ENCODE measurements around the gene SLC26A1.

The SLC26A1 gene

GRCh38 chr4:1028574-1029220 lies 35.5 kb upstream of the SLC26A1 start:
- in situ Hi-C loops (cut with MboI; ENCODE audit: low sequenced_read_pairs): no loop called here

GRCh38 chr4:1027915-1028238 lies 34.7 kb upstream of the SLC26A1 start:
- in situ Hi-C loops (cut with MboI; ENCODE audit: low sequenced_read_pairs): no loop called here

- in situ Hi-C loops (cut with MboI; ENCODE audit: low sequenced_read_pairs): no loop called here
These were observed 34.2 kb upstream of the SLC26A1 start for GRCh38 chr4:1027219-1027914.

- in situ Hi-C loops (cut with MboI; ENCODE audit: low sequenced_read_pairs): no loop called here
These were observed 32.9 kb upstream of the SLC26A1 start for GRCh38 chr4:1026115-1026514.

- in situ Hi-C loops (cut with MboI; ENCODE audit: low sequenced_read_pairs): no loop called here
These were observed 31.8 kb upstream of the SLC26A1 start for GRCh38 chr4:1024882-1025545.

GRCh38 chr4:1023895-1024740 lies 30.9 kb upstream of the SLC26A1 start:
- in situ Hi-C loops (cut with MboI; ENCODE audit: low sequenced_read_pairs): no loop called here

- in situ Hi-C loops (cut with MboI; ENCODE audit: low sequenced_read_pairs): no loop called here
These were observed 30.0 kb upstream of the SLC26A1 start for GRCh38 chr4:1023075-1023640.

GRCh38 chr4:1022739-1023066 lies 29.5 kb upstream of the SLC26A1 start:
- in situ Hi-C loops (cut with MboI; ENCODE audit: low sequenced_read_pairs): no loop called here

GRCh38 chr4:1022051-1022738 lies 29.0 kb upstream of the SLC26A1 start:
- in situ Hi-C loops (cut with MboI; ENCODE audit: low sequenced_read_pairs): no loop called here

GRCh38 chr4:1021386-1022050 lies 28.3 kb upstream of the SLC26A1 start:
- in situ Hi-C loops (cut with MboI; ENCODE audit: low sequenced_read_pairs): no loop called here

GRCh38 chr4:1019729-1020470 lies 26.7 kb upstream of the SLC26A1 start:
- in situ Hi-C loops (cut with MboI; ENCODE audit: low sequenced_read_pairs): no loop called here

- in situ Hi-C loops (cut with MboI; ENCODE audit: low sequenced_read_pairs): no loop called here
These were observed 26.1 kb upstream of the SLC26A1 start for GRCh38 chr4:1019320-1019719.

- in situ Hi-C loops (cut with MboI; ENCODE audit: low sequenced_read_pairs): no loop called here
These were observed 25.2 kb upstream of the SLC26A1 start for GRCh38 chr4:1018147-1019020.

GRCh38 chr4:1017706-1018105 lies 24.5 kb upstream of the SLC26A1 start:
- in situ Hi-C loops (cut with MboI; ENCODE audit: low sequenced_read_pairs): no loop called here

- in situ Hi-C loops (cut with MboI; ENCODE audit: low sequenced_read_pairs): no loop called here
These were observed 24.0 kb upstream of the SLC26A1 start for GRCh38 chr4:1017211-1017610.

GRCh38 chr4:1015746-1016145 lies 22.5 kb upstream of the SLC26A1 start:
- in situ Hi-C loops (cut with MboI; ENCODE audit: low sequenced_read_pairs): no loop called here

- in situ Hi-C loops (cut with MboI; ENCODE audit: low sequenced_read_pairs): no loop called here
These were observed 22.0 kb upstream of the SLC26A1 start for GRCh38 chr4:1015179-1015578.

Measured in hTERT RPE-1 (cell line).